ENCODE results near the gene RPAP3.

RPAP3 gene

GRCh38 chr12:47707355-47707754 is 1.5 kb upstream of the RPAP3 start:
- Histone ChIP-seq H3K27me3 (ENCODE audit: control insufficient read depth in 1 of 2, insufficient read depth in 1 of 2, low read length in 2 of 2) (no peaks in the 10 kb centered on the region), H3K9me3 (ENCODE audit: control insufficient read depth, low read length) (no peaks in the 10 kb centered on the region), H3K4ac (ENCODE audit: low read depth in 1 of 2, low read length in 2 of 2) (no peak overlapping the region), H3K18ac (ENCODE audit: low read depth in 1 of 2, low read length in 2 of 2) (no peak overlapping the region), H3K27ac (ENCODE audit: low read length, poor library complexity, severe bottlenecking) (no peak overlapping the region), H2AFZ (ENCODE audit: low read depth, low read length) (no peak overlapping the region), H3K9ac (ENCODE audit: low read length) (peak overlapping the region; percentile 92), H2AK5ac (ENCODE audit: low read length, severe bottlenecking) (no peak overlapping the region), H4K91ac (ENCODE audit: low read length) (no peak overlapping the region), H2BK120ac (ENCODE audit: low read depth, low read length) (no peak overlapping the region), H3K79me1 (replicated peaks; ENCODE audit: low read length, poor library complexity, severe bottlenecking) (peaks cover 13% of the 10 kb centered on the region), H2BK5ac (ENCODE audit: low read depth, low read length, poor library complexity, severe bottlenecking) (no peak overlapping the region), H2BK15ac (ENCODE audit: low read depth, poor library complexity, severe bottlenecking) (no peak overlapping the region), H3K36me3 (ENCODE audit: control insufficient read depth in 1 of 2, insufficient read depth in 2 of 2, low read depth in 1 of 2, low read length in 2 of 2) (no peaks in the 10 kb centered on the region), H3K14ac (ENCODE audit: low read length in 2 of 2) (no peak overlapping the region), H3K4me1 (ENCODE audit: control insufficient read depth, insufficient read depth, low read depth, low read length) (peaks cover 2% of the 10 kb centered on the region), H3K4me2 (ENCODE audit: low read length, poor library complexity, severe bottlenecking) (no peak overlapping the region), H2BK12ac (ENCODE audit: low read length in 2 of 2) (no peak overlapping the region), H3K23ac (ENCODE audit: low read length in 2 of 2) (no peak overlapping the region), H3K4me3 (ENCODE audit: insufficient read depth in 1 of 2, low read depth in 1 of 2, low read length in 2 of 2) (no peak overlapping the region), H4K8ac (ENCODE audit: low read length) (no peak overlapping the region)
- DNase-seq, result no peak

GRCh38 chr12:47705229-47705565 is 633 bp downstream of the RPAP3 start:
- no peak overlapping the region for H2BK12ac ChIP-seq (ENCODE audit: low read length in 2 of 2)
- H3K4me2 ChIP-seq (ENCODE audit: low read length, poor library complexity, severe bottlenecking), result peak overlapping the region; percentile 86
- H3K14ac ChIP-seq (ENCODE audit: low read length in 2 of 2), result no peak overlapping the region
- H3K4ac ChIP-seq (ENCODE audit: low read depth in 1 of 2, low read length in 2 of 2), result peak overlapping the region in 1 of 2 experiments; percentile 98
- H3K9me3 ChIP-seq (ENCODE audit: control insufficient read depth, low read length), result no peaks in the 10 kb centered on the region
- no peaks in the 10 kb centered on the region for H3K27me3 ChIP-seq (ENCODE audit: control insufficient read depth in 1 of 2, insufficient read depth in 1 of 2, low read length in 2 of 2)
- no peak overlapping the region for H4K91ac ChIP-seq (ENCODE audit: low read length)
- no peak overlapping the region for H2BK15ac ChIP-seq (ENCODE audit: low read depth, poor library complexity, severe bottlenecking)
- H3K9ac ChIP-seq (ENCODE audit: low read length), result peak overlapping the region; percentile 92
- H2BK120ac ChIP-seq (ENCODE audit: low read depth, low read length), result no peak overlapping the region
- no peak overlapping the region for H3K27ac ChIP-seq (ENCODE audit: low read length, poor library complexity, severe bottlenecking)
- H2AK5ac ChIP-seq (ENCODE audit: low read length, severe bottlenecking), result no peak overlapping the region
- H2AFZ ChIP-seq (ENCODE audit: low read depth, low read length), result peak overlapping the region; percentile 97
- peaks cover 17% of the 10 kb centered on the region for H3K79me1 ChIP-seq (replicated peaks; ENCODE audit: low read length, poor library complexity, severe bottlenecking)
- DNase-seq, result no peak
- H4K8ac ChIP-seq (ENCODE audit: low read length), result no peak overlapping the region
- H3K23ac ChIP-seq (ENCODE audit: low read length in 2 of 2), result no peak overlapping the region
- H3K18ac ChIP-seq (ENCODE audit: low read depth in 1 of 2, low read length in 2 of 2), result peak overlapping the region in 1 of 2 experiments; percentile 99
- H3K4me3 ChIP-seq (ENCODE audit: insufficient read depth in 1 of 2, low read depth in 1 of 2, low read length in 2 of 2), result peak overlapping the region; percentile 79 to 97
- H3K36me3 ChIP-seq (ENCODE audit: control insufficient read depth in 1 of 2, insufficient read depth in 2 of 2, low read depth in 1 of 2, low read length in 2 of 2), result peaks cover 2 to 12% of the 10 kb centered on the region in 2 experiments
- 2% methylated on average over 9 of the region's 9 CpGs for WGBS
- no peak overlapping the region for H2BK5ac ChIP-seq (ENCODE audit: low read depth, low read length, poor library complexity, severe bottlenecking)
- H3K4me1 ChIP-seq (ENCODE audit: control insufficient read depth, insufficient read depth, low read depth, low read length), result peaks cover 2% of the 10 kb centered on the region

- no peak overlapping the region for H2BK120ac ChIP-seq (ENCODE audit: low read depth, low read length)
- H3K9ac ChIP-seq (ENCODE audit: low read length), result peak overlapping the region; percentile 92
- H3K36me3 ChIP-seq (ENCODE audit: control insufficient read depth in 1 of 2, insufficient read depth in 2 of 2, low read depth in 1 of 2, low read length in 2 of 2), result peaks cover 2 to 17% of the 10 kb centered on the region in 2 experiments
- no peak overlapping the region for H4K91ac ChIP-seq (ENCODE audit: low read length)
- H3K14ac ChIP-seq (ENCODE audit: low read length in 2 of 2), result no peak overlapping the region
- no peak overlapping the region for H3K4ac ChIP-seq (ENCODE audit: low read depth in 1 of 2, low read length in 2 of 2)
- H2BK12ac ChIP-seq (ENCODE audit: low read length in 2 of 2), result no peak overlapping the region
- 92% methylated on average over 8 of the region's 9 CpGs for WGBS
- H3K9me3 ChIP-seq (ENCODE audit: control insufficient read depth, low read length), result no peaks in the 10 kb centered on the region
- peak overlapping the region in 1 of 2 experiments; percentile 42 for H3K23ac ChIP-seq (ENCODE audit: low read length in 2 of 2)
- no peak overlapping the region for H4K8ac ChIP-seq (ENCODE audit: low read length)
- H3K27ac ChIP-seq (ENCODE audit: low read length, poor library complexity, severe bottlenecking), result no peak overlapping the region
- H3K4me1 ChIP-seq (ENCODE audit: control insufficient read depth, insufficient read depth, low read depth, low read length), result peaks cover 2% of the 10 kb centered on the region
- no peak for DNase-seq
- H3K18ac ChIP-seq (ENCODE audit: low read depth in 1 of 2, low read length in 2 of 2), result no peak overlapping the region
- peak overlapping the region in 1 of 2 experiments; percentile 79 for H3K4me3 ChIP-seq (ENCODE audit: insufficient read depth in 1 of 2, low read depth in 1 of 2, low read length in 2 of 2)
- no peaks in the 10 kb centered on the region for H3K27me3 ChIP-seq (ENCODE audit: control insufficient read depth in 1 of 2, insufficient read depth in 1 of 2, low read length in 2 of 2)
- no peak overlapping the region for H2AK5ac ChIP-seq (ENCODE audit: low read length, severe bottlenecking)
- H2AFZ ChIP-seq (ENCODE audit: low read depth, low read length), result no peak overlapping the region
- H3K79me1 ChIP-seq (replicated peaks; ENCODE audit: low read length, poor library complexity, severe bottlenecking), result peaks cover 17% of the 10 kb centered on the region
- no peak overlapping the region for H2BK15ac ChIP-seq (ENCODE audit: low read depth, poor library complexity, severe bottlenecking)
- no peak overlapping the region for H2BK5ac ChIP-seq (ENCODE audit: low read depth, low read length, poor library complexity, severe bottlenecking)
- H3K4me2 ChIP-seq (ENCODE audit: low read length, poor library complexity, severe bottlenecking), result no peak overlapping the region
Observed at GRCh38 chr12:47704719-47705118, 1.1 kb downstream of the RPAP3 start.

- Histone ChIP-seq H3K36me3 (ENCODE audit: control insufficient read depth in 1 of 2, insufficient read depth in 2 of 2, low read depth in 1 of 2, low read length in 2 of 2) (peaks cover 2 to 50% of the 10 kb centered on the region in 2 experiments), H3K27me3 (ENCODE audit: control insufficient read depth in 1 of 2, insufficient read depth in 1 of 2, low read length in 2 of 2) (no peaks in the 10 kb centered on the region), H2BK120ac (ENCODE audit: low read depth, low read length) (no peak overlapping the region)
Observed at GRCh38 chr12:47700263-47700662, 5.6 kb downstream of the RPAP3 start.

More at GRCh38 chr12:47700263-47700662, 5.6 kb downstream of the RPAP3 start:
- Histone ChIP-seq H3K9me3 (ENCODE audit: control insufficient read depth, low read length) (no peaks in the 10 kb centered on the region), H3K14ac (ENCODE audit: low read length in 2 of 2) (no peak overlapping the region), H4K8ac (ENCODE audit: low read length) (no peak overlapping the region), H2BK5ac (ENCODE audit: low read depth, low read length, poor library complexity, severe bottlenecking) (no peak overlapping the region), H3K27ac (ENCODE audit: low read length, poor library complexity, severe bottlenecking) (no peak overlapping the region), H2AK5ac (ENCODE audit: low read length, severe bottlenecking) (no peak overlapping the region), H3K4ac (ENCODE audit: low read depth in 1 of 2, low read length in 2 of 2) (no peak overlapping the region), H3K4me3 (ENCODE audit: insufficient read depth in 1 of 2, low read depth in 1 of 2, low read length in 2 of 2) (no peak overlapping the region), H2AFZ (ENCODE audit: low read depth, low read length) (no peak overlapping the region), H3K23ac (ENCODE audit: low read length in 2 of 2) (no peak overlapping the region), H3K4me1 (ENCODE audit: control insufficient read depth, insufficient read depth, low read depth, low read length) (peaks cover 2% of the 10 kb centered on the region), H3K18ac (ENCODE audit: low read depth in 1 of 2, low read length in 2 of 2) (no peak overlapping the region), H3K4me2 (ENCODE audit: low read length, poor library complexity, severe bottlenecking) (no peak overlapping the region), H2BK15ac (ENCODE audit: low read depth, poor library complexity, severe bottlenecking) (no peak overlapping the region), H3K9ac (ENCODE audit: low read length) (no peak overlapping the region), H2BK12ac (ENCODE audit: low read length in 2 of 2) (no peak overlapping the region), H4K91ac (ENCODE audit: low read length) (no peak overlapping the region), H3K79me1 (replicated peaks; ENCODE audit: low read length, poor library complexity, severe bottlenecking) (peaks cover 20% of the 10 kb centered on the region)
- WGBS, result 100% methylated on average over 1 of the region's 2 CpGs
- no peak for DNase-seq
